Smooth muscle cell (in vitro differentiated cells): Measurements from ENCODE around the gene OPRD1. TPM values are rescaled to one million over a fixed set of nuclear protein-coding genes. Genes with fewer than 3 reads are reported as not detected.
"Not testable (repeated sequence)": the region's sequence is repeated elsewhere in the genome, so short reads cannot be mapped to it uniquely, and the experiment has no call there.

Experiments
- DNase-seq: peaks from one replicate; lab custom pipeline; 2025; ENCODE audit not compliant: unreplicated experiment; lab: John Stamatoyannopoulos, UW
- H2AFZ ChIP-seq: fragments of 200-600 bp; sonication (generic); 2 replicates; pipeline ENCODE4 v1.6.0; 2016; ENCODE audit warnings: antibody characterized with exemption, low read depth, mild to moderate bottlenecking
- H3F3A ChIP-seq: fragments of 200-600 bp; sonication (generic); 2 replicates; pipeline ENCODE4 v1.6.0; 2017; ENCODE audit warnings: antibody characterized with exemption, low read depth
- H3K27ac ChIP-seq: fragments of 200-600 bp; sonication (generic); 2 replicates; pipeline ENCODE4 v1.5.1; 2016; ENCODE audit warnings: low read depth, mild to moderate bottlenecking
- H3K27me3 ChIP-seq: fragments of 200-600 bp; sonication (generic); 2 replicates; pipeline ENCODE4 v1.6.1; 2016; ENCODE audit warnings: low read depth, mild to moderate bottlenecking
- H3K36me3 ChIP-seq: fragments of 200-600 bp; sonication (generic); 2 replicates; pipeline ENCODE4 v1.5.1; 2016; ENCODE audit warnings: low read depth
- H3K4me1 ChIP-seq: fragments of 200-600 bp; sonication (generic); 2 replicates; pipeline ENCODE4 v1.5.1; 2016; ENCODE audit warnings: low read depth
- H3K4me2 ChIP-seq: fragments of 200-600 bp; sonication (generic); 2 replicates; pipeline ENCODE4 v1.6.0; 2016; ENCODE audit warnings: mild to moderate bottlenecking
- H3K4me3 ChIP-seq: fragments of 200-600 bp; sonication (generic); 2 replicates; pipeline ENCODE4 v1.5.1; 2016; ENCODE audit warnings: mild to moderate bottlenecking
- H3K79me2 ChIP-seq: fragments of 200-600 bp; sonication (generic); 2 replicates; pipeline ENCODE4 v1.6.0; 2016; ENCODE audit warnings: low read depth, mild to moderate bottlenecking
- H3K9ac ChIP-seq: fragments of 200-600 bp; sonication (generic); 2 replicates; pipeline ENCODE4 v1.6.0; 2016; ENCODE audit warnings: low read depth
- H3K9me3 ChIP-seq: fragments of 200-600 bp; sonication (generic); replicated peaks from 2 replicates; pipeline ENCODE4 v1.5.1; 2016; ENCODE audit warnings: low read depth
- H4K20me1 ChIP-seq: fragments of 200-600 bp; sonication (generic); 2 replicates; pipeline ENCODE4 v1.6.0; 2016; ENCODE audit warnings: low read depth
- WGBS: methylation state at CpG from one replicate; pipeline ENCODE4 v1.1.7; 2016; ENCODE audit warnings: low lambda C conversion rate; 5-methylcytosine and 5-hydroxymethylcytosine counted together
- polyA plus RNA-seq: library from polyadenylated mRNA; unstranded; fragments of >200 nt; fragmentation: Nextera tagmentation; extraction: Ambion mirVana; gene quantifications from 2 replicates; pipeline ENCODE4 v1.2.1, GENCODE V29; 2016
- total RNA-seq: library from RNA; depleted of rRNA; stranded (reverse); fragments of >200 nt; gene quantifications from 2 replicates; pipeline ENCODE4 v1.2.3, GENCODE V29; 2014
- TF ChIP-seq, protein P1 (sequence below): fragments of 200-600 bp; sonication (generic); IDR thresholded peaks from 2 replicates; pipeline ENCODE4 v1.5.1; 2017; ENCODE audit warnings: borderline replicate concordance, mild to moderate bottlenecking, antibody characterized with exemption; ENCODE audit not compliant: insufficient read depth, poor library complexity, severe bottlenecking

Gene OPRD1
- total and polyA plus RNA-seq, 2 experiments from 2014 or later: 0.90 to 1.5 TPM

DNA sequence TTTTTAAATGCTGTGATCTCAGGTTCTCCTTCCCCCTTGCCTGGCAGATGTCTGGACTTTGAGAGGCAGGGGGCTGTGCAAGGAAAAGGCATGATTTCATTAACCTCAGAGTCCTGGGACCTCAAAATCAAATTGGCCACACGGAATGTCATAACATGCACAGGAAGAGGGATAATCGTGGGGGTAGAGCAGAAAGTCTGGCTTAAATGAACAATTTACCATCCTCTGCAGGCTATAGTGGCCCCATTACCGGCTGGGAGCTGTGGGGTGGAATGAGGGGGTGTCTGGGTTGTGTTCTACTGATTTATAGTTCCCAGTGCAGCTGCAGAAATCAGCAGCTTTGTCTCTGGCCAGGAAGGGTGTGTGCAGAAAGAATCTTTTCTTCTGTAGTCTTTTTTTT is 10.8 kb downstream of the OPRD1 start:
- Histone ChIP-seq H3K79me2 (no peaks in the 10 kb centered on the region), H3K36me3 (no peaks in the 10 kb centered on the region), H2AFZ (no peak overlapping the region), H3K4me1 (no peaks in the 10 kb centered on the region), H3K9me3 (no peaks in the 10 kb centered on the region), H3K4me3 (no peak overlapping the region), H3K27ac (no peak overlapping the region), H4K20me1 (peaks cover 14% of the 10 kb centered on the region), H3K9ac (no peak overlapping the region), H3K27me3 (no peaks in the 10 kb centered on the region), H3F3A (peaks cover 10% of the 10 kb centered on the region), H3K4me2 (peak overlapping the region; percentile 22)
- DNase-seq: no peak
- TF ChIP-seq, protein P1, sequence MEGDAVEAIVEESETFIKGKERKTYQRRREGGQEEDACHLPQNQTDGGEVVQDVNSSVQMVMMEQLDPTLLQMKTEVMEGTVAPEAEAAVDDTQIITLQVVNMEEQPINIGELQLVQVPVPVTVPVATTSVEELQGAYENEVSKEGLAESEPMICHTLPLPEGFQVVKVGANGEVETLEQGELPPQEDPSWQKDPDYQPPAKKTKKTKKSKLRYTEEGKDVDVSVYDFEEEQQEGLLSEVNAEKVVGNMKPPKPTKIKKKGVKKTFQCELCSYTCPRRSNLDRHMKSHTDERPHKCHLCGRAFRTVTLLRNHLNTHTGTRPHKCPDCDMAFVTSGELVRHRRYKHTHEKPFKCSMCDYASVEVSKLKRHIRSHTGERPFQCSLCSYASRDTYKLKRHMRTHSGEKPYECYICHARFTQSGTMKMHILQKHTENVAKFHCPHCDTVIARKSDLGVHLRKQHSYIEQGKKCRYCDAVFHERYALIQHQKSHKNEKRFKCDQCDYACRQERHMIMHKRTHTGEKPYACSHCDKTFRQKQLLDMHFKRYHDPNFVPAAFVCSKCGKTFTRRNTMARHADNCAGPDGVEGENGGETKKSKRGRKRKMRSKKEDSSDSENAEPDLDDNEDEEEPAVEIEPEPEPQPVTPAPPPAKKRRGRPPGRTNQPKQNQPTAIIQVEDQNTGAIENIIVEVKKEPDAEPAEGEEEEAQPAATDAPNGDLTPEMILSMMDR: no peak
- 13% methylated on average over 3 of the region's 3 CpGs for WGBS

DNA sequence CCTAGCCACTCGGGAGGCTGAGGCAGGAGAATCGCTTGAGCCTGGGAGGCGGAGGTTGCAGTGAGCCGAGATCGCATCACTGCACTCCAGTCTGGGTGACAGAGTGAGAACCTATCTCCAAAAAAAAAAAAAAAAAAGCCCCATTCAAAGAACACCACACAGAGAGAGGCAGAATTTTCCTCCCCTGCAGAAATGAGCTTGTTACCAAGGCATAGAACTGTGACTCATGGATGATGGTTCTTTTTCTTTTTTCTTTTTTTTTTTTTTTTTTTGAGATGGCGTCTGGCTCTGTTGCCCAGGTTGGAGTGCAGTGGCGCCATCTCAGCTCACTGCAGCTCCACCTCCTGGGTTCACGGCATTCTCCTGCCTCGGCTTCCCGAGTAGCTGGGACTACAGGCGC is 12.1 kb downstream of the OPRD1 start:
- not testable (repeated sequence) for H3K27ac ChIP-seq, DNase-seq, H3K4me1 ChIP-seq, H3K79me2 ChIP-seq, H2AFZ ChIP-seq, H4K20me1 ChIP-seq, H3K36me3 ChIP-seq, H3K4me3 ChIP-seq, H3K4me2 ChIP-seq, H3K9ac ChIP-seq, H3K9me3 ChIP-seq, H3K27me3 ChIP-seq
- 80% methylated on average over 10 of the region's 11 CpGs for WGBS
- H3F3A ChIP-seq: peaks cover 13% of the 10 kb centered on the region

GRCh38 chr1:28828227-28828858 is 16.4 kb downstream of the OPRD1 start:
- H4K20me1 ChIP-seq, H3K4me2 ChIP-seq, H3K9me3 ChIP-seq, DNase-seq, H3K27me3 ChIP-seq, H3K27ac ChIP-seq, H3K79me2 ChIP-seq, H3K4me1 ChIP-seq, H2AFZ ChIP-seq, H3K36me3 ChIP-seq, H3K9ac ChIP-seq, H3K4me3 ChIP-seq: not testable (repeated sequence)
- H3F3A ChIP-seq: peaks cover 16% of the 10 kb centered on the region
- WGBS: 31% methylated on average over 11 of the region's 11 CpGs

DNA sequence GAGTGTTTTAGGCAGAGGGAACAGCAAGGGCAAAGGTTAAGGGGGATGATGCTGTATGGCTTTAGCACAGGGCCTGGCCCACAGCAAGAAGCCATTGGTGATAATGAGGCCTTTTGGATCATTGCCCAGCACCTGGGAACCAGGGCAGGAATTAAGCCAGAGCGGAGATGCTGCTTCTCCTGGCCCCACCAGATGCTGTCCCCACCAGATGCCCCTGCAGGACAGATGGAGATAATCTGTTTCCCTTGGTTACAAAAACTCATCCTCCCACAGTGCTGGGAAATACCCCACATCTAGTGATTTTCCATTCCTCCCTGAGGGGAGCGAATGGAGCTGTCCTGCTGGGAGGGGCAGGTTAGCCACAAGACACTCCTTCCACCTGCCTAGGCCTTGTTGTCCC is 18.8 kb downstream of the OPRD1 start:
- Histone ChIP-seq H2AFZ (no peak overlapping the region), H3K27ac (peak overlapping the region; percentile 42), H3K9ac (no peak overlapping the region), H3F3A (peaks cover 16% of the 10 kb centered on the region), H3K4me3 (no peak overlapping the region), H3K27me3 (no peaks in the 10 kb centered on the region), H3K79me2 (no peaks in the 10 kb centered on the region), H3K9me3 (no peaks in the 10 kb centered on the region), H3K4me2 (no peak overlapping the region), H3K4me1 (peaks cover 4% of the 10 kb centered on the region), H3K36me3 (no peaks in the 10 kb centered on the region), H4K20me1 (peaks cover 5% of the 10 kb centered on the region)
- WGBS: 37% methylated on average over 2 of the region's 2 CpGs
- no peak for DNase-seq
- TF ChIP-seq, protein P1: no peak

DNA sequence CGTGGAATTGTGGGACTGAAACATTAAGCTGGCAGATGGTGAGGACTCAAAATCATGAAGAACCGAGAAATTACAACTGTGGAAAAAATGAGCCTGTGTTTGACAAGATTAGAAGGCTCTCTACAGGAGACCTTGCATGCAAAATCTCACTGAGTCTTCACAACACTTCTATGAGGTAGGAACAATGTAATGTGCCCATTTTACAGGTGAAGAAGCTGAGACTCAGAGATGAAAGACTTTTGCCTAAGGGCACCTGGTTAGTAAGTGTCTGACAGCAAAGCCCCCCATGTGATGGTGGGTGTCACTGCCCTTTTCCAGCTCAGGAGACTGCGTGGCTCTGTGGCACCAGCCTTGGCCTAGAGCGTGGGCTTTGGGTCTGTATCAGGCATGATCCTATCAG is 21.0 kb downstream of the OPRD1 start:
- Histone ChIP-seq H3K4me2 (no peak overlapping the region), H3K9ac (no peak overlapping the region), H3K4me1 (peaks cover 4% of the 10 kb centered on the region), H3K27me3 (no peaks in the 10 kb centered on the region), H3K36me3 (no peaks in the 10 kb centered on the region), H3K27ac (no peak overlapping the region), H4K20me1 (no peaks in the 10 kb centered on the region), H3K9me3 (no peaks in the 10 kb centered on the region), H3K4me3 (no peak overlapping the region), H3K79me2 (no peaks in the 10 kb centered on the region), H2AFZ (no peak overlapping the region), H3F3A (peaks cover 6% of the 10 kb centered on the region)
- DNase-seq: no peak
- TF ChIP-seq, protein P1: no peak
- 74% methylated on average over 4 of the region's 4 CpGs for WGBS
